K562 (cell line): ENCODE results near the gene INHA. TPM values are rescaled to one million over a fixed set of nuclear protein-coding genes. Genes with fewer than 3 reads are reported as not detected.
A peak's percentile ranks its signal among the peaks of the same experiment; 100 is the strongest.

ENCODE experiments used
- ATAC-seq: fragments of 200-7000 bp; cut with Tn5 transposase; 3 replicates; pipeline ENCODE4 v1.9.1; 2020; ENCODE audit warnings: moderate library complexity
- BruUV-seq: library from RNA; stranded (reverse); fragments of 400-500 nt; replicated peaks from 2 replicates; lab custom pipeline; 2021; lab: Mats Ljungman, UMichigan
- CTCF ChIA-PET: fragments of 300-600 bp; formaldehyde crosslinking; extraction: SDS; loops from one replicate; lab custom pipeline; 2021; ENCODE audit warnings: low intra/inter-chr PET ratio; lab: Yijun Ruan, JAX
- POLR2A ChIA-PET: fragments of 300-600, 350-650 bp; sonication (Branson Sonifier 250); formaldehyde crosslinking; extraction: SDS; loops from one replicate; lab custom pipeline; 2021; ENCODE audit warnings: antibody characterized with exemption, inconsistent platforms; lab: Yijun Ruan, JAX
- DNase-seq, 4 experiments: peaks; one replicate each; pipeline versions ENCODE4 v3.0.0 to v3.0.0-alpha.2; 2011 to 2018; ENCODE audit warnings: low spot score in 3 of 4, mixed read lengths in 3 of 4; ENCODE audit errors: extremely low read depth in 1 of 4
- FAIRE-seq: peaks from 2 replicates; lab custom pipeline; 2011; peaks lifted over from hg19 to GRCh38; lab: Jason Lieb, UNC
- H2AFZ ChIP-seq: 2 replicates; pipeline ENCODE4 v1.6.0; 2011; ENCODE audit warnings: low read depth, low read length, control low read depth, inconsistent platforms
- H3K27ac ChIP-seq: fragments of 200-600 bp; 3 replicates; pipeline ENCODE4 v1.8.0; 2011; ENCODE audit warnings: low read depth, mild to moderate bottlenecking, control low read depth, inconsistent platforms, low read length, moderate library complexity, mixed read lengths; ENCODE audit errors: extremely low read depth
- H3K27me3 ChIP-seq, 2 experiments: fragments of 300-600 bp in 1 of 2; 2 replicates in 1 of 2; 3 replicates in 1 of 2; pipeline versions ENCODE4 v1.6.0 to v1.8.0; 2011; ENCODE audit warnings: inconsistent platforms in 2 of 2, low read length in 2 of 2, mild to moderate bottlenecking in 1 of 2, mixed read lengths in 1 of 2, moderate library complexity in 1 of 2; ENCODE audit not compliant: control insufficient read depth in 2 of 2, insufficient read depth in 2 of 2
- H3K36me3 ChIP-seq: fragments of 300-600 bp; 3 replicates; pipeline ENCODE4 v1.8.0; 2011; ENCODE audit warnings: mild to moderate bottlenecking, low read length, inconsistent platforms; ENCODE audit not compliant: control insufficient read depth, insufficient read depth
- H3K4me1 ChIP-seq, 2 experiments: fragments of 200-600 bp in 1 of 2; replicated peaks in 1 of 2; 2 replicates in 1 of 2; 3 replicates in 1 of 2; pipeline versions ENCODE4 v1.5.1 to v1.8.0; 2011; ENCODE audit warnings: inconsistent platforms in 2 of 2, low read length in 2 of 2, mild to moderate bottlenecking in 1 of 2, mixed read lengths in 1 of 2, moderate library complexity in 1 of 2; ENCODE audit not compliant: control insufficient read depth in 2 of 2, insufficient read depth in 2 of 2
- H3K4me2 ChIP-seq: 2 replicates; pipeline ENCODE4 v1.6.1; 2011; ENCODE audit warnings: low read length, control low read depth, inconsistent platforms, mixed read lengths; ENCODE audit not compliant: insufficient read depth
- H3K4me3 ChIP-seq: fragments of 200-600 bp; sonication (generic), shearing (Covaris generic); 2 replicates; pipeline ENCODE4 v1.5.1; 2016; ENCODE audit warnings: control low read depth, inconsistent platforms
- H3K79me2 ChIP-seq: fragments of 200-600 bp; 3 replicates; pipeline ENCODE4 v1.8.0; 2011; ENCODE audit warnings: low read length, inconsistent platforms; ENCODE audit not compliant: control insufficient read depth, insufficient read depth
- H3K9ac ChIP-seq, 2 experiments: 2 replicates each; pipeline versions ENCODE4 v1.6.0 to v1.6.1; 2011; ENCODE audit warnings: low read depth in 2 of 2, low read length in 2 of 2, control low read depth in 1 of 2, inconsistent platforms in 1 of 2, mild to moderate bottlenecking in 1 of 2, mixed read lengths in 1 of 2; ENCODE audit not compliant: insufficient read depth in 1 of 2
- H3K9me1 ChIP-seq: one replicate; pipeline ENCODE4 v1.6.0; 2011; ENCODE audit warnings: inconsistent platforms, mild to moderate bottlenecking, low read length, moderate library complexity; ENCODE audit not compliant: control insufficient read depth, insufficient read depth
- H3K9me3 ChIP-seq: replicated peaks from 2 replicates; pipeline ENCODE4 v1.5.1; 2011; ENCODE audit warnings: low read depth, low read length, inconsistent platforms; ENCODE audit not compliant: control insufficient read depth, insufficient read depth
- H4K20me1 ChIP-seq: replicated peaks from 2 replicates; pipeline ENCODE4 v1.6.1; 2011; ENCODE audit warnings: low read length, inconsistent platforms, mixed read lengths; ENCODE audit not compliant: control insufficient read depth, insufficient read depth
- CBX3 ChIP-seq, 2 experiments: IDR thresholded peaks; 1 replicate in 1 of 2; 2 replicates in 1 of 2; pipeline ENCODE4 v1.6.1; 2012; ENCODE audit warnings: inconsistent platforms in 2 of 2, low read length in 2 of 2, borderline replicate concordance in 1 of 2, control low read depth in 1 of 2
- CXXC5 ChIP-seq: fragments of 250-450 bp; sonication (Bioruptor Pico); IDR thresholded peaks from 2 replicates; pipeline ENCODE4 v1.8.0; 2022; ENCODE audit warnings: inconsistent platforms, mild to moderate bottlenecking, moderate library complexity
- FOXK1 ChIP-seq: sonication (generic); formaldehyde crosslinking; IDR thresholded peaks from 2 replicates; pipeline ENCODE4 v1.8.0; 2022; ENCODE audit warnings: missing genetic modification reagents, mild to moderate bottlenecking, borderline replicate concordance
- HNRNPK ChIP-seq: fragments of 200-400 bp; formaldehyde crosslinking; IDR thresholded peaks from one replicate; pipeline ENCODE4 v1.6.1; 2018; ENCODE audit warnings: mild to moderate bottlenecking, low read depth, low read length; ENCODE audit not compliant: poor library complexity, severe bottlenecking
- NFRKB ChIP-seq: fragments of 450-650 bp; IDR thresholded peaks from 2 replicates; pipeline ENCODE4 v1.6.1; 2016; ENCODE audit warnings: low read depth
- POLR2AphosphoS5 ChIP-seq: IDR thresholded peaks from 2 replicates; pipeline ENCODE4 v1.6.1; 2011; ENCODE audit warnings: mild to moderate bottlenecking, low read depth, low read length, moderate library complexity; ENCODE audit not compliant: control insufficient read depth, insufficient read depth
- ZFPM2 ChIP-seq: fragments of 250-450 bp; sonication (Bioruptor Pico); IDR thresholded peaks from 2 replicates; pipeline ENCODE4 v1.5.1; 2022; ENCODE audit warnings: mild to moderate bottlenecking
- ZNF764 ChIP-seq: fragments of 250-450 bp; sonication (Bioruptor Pico); IDR thresholded peaks from 2 replicates; pipeline ENCODE4 v1.4.0; 2020; ENCODE audit warnings: low read depth, mild to moderate bottlenecking, moderate library complexity
- WGBS: fragments of 100-300 bp; shearing (Covaris generic); methylation state at CpG from one replicate; pipeline ENCODE4 v1.1.6; 2016; ENCODE audit warnings: low coverage, mixed read lengths; ENCODE audit not compliant: insufficient coverage; ENCODE audit errors: missing lambda C conversion rate; 5-methylcytosine and 5-hydroxymethylcytosine counted together
- in situ Hi-C: fragments of 300-500 bp; cut with MboI; formaldehyde crosslinking; loops from 4 replicates; pipeline ENCODE4 v1.15.0; 2018; ENCODE audit warnings: inconsistent platforms, mixed read lengths
- intact Hi-C: fragments of 100-400 bp; cut with micrococcal nuclease; formaldehyde crosslinking; loops from 2 replicates; pipeline ENCODE4 v1.14.2; 2022
- polyA plus RNA-seq, 8 experiments: library from polyadenylated mRNA; depleted of rRNA in 4 of 8; stranded (reverse) in 5 of 8; unstranded in 3 of 8; fragments of >200 nt; fragmentation: Nextera tagmentation in 2 of 8; fragmentation: Illumina TruSeq in 1 of 8; extraction: Ambion mirVana in 2 of 8; extraction: Trizol in 1 of 8; gene quantifications; 2 replicates each; pipeline versions ENCODE4 v1.2.1 to v1.2.3, GENCODE V29; 2011 to 2014; ENCODE audit warnings: inconsistent platforms in 1 of 8, missing spikeins in 1 of 8
- total RNA-seq, 7 experiments: library from RNA; depleted of rRNA in 6 of 7; stranded (reverse); fragments of >200 nt in 6 of 7; fragmentation: Illumina TruSeq in 2 of 7; extraction: Trizol in 2 of 7; gene quantifications; 2 replicates each; pipeline versions ENCODE4 v1.2.1 to v1.2.3, GENCODE V29; 2011 to 2021; ENCODE audit warnings: low replicate concordance in 1 of 7
- TF ChIP-seq, protein P1 (sequence below): fragments of 200-600 bp; sonication (generic); IDR thresholded peaks from one replicate; pipeline ENCODE4 v1.6.1; 2012; ENCODE audit warnings: mild to moderate bottlenecking, low read depth, low read length, inconsistent platforms

Gene INHA
- total and polyA plus RNA-seq, 9 of the 15 experiments (the other 6 are each of a cell fraction or from before 2014, with no cell fraction given), result 0.07 to 1.9 (median 0.40) TPM

DNA sequence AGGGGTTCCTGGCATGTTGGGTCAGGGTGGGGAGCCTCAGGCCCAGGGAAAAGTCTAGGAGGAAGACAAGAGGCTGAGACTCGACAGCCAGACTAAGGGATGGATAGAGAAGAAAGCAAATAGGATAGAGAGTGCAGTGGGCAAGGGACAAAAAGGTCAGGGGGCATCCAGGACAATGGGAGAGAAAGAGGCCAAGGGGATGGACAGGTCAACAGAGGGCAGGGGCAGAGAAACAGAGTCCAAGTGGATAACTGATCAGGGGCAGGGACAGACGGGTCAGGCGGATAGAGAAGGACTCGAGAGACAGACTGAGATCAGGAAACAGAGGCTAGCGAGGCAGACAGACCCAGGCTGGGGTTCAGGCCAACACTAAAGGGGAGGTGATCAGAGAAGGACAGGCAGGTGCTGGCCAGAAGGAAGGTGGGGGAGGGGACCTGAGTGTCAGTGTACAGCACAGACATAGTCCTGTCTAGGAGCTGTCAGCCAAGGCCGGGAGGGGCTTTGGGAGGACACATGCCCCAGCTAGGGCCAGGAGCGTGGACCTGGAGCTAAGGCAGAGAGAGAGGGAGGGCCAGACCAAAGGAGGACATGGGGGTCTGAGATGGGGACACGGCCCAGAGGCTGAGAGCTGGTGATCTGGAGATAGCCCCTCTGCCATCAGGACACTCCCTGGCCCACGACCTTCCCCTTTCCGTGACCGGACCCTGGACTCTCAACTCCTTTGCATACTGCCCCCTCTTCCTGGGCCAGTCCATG is 45.6 kb upstream of the INHA start:
- H2AFZ ChIP-seq, result no peak overlapping the region
- peak in 2 of 4 experiments; percentile 21 to 63 for DNase-seq
- 18% methylated on average over 9 of the region's 11 CpGs for WGBS
- no peaks in the 10 kb centered on the region for H3K27me3 ChIP-seq
- BruUV-seq, result no TSS peak
- POLR2A ChIA-PET, result interaction anchor here (0.6 to 1.2 kb wide), 6 partner anchors 13 to 138 kb away, joined by 3 to 4 read pairs (median 4); partner anchors contain the start of gene GMPPA
- peaks cover 83% of the 10 kb centered on the region for H3K79me2 ChIP-seq
- peak; percentile 63 for FAIRE-seq
- H3K27ac ChIP-seq, result peak overlapping the region; percentile 71
- no peaks in the 10 kb centered on the region for H3K9me3 ChIP-seq
- H3K4me1 ChIP-seq, result peaks cover 78 to 85% of the 10 kb centered on the region in 2 experiments
- peak overlapping the region; percentile 58 to 83 for H3K9ac ChIP-seq
- in situ Hi-C loops, result loop anchor here (5.0 to 10.0 kb wide), 2 partner anchors 34 to 52 kb away; no protein-coding TSS in a partner anchor
- no peaks in the 10 kb centered on the region for H4K20me1 ChIP-seq
- H3K4me2 ChIP-seq, result peak overlapping the region; percentile 74
- intact Hi-C loops, result loop anchor here (1.0 kb wide), 3 partner anchors 16 to 50 kb away; partner anchors contain the start of gene GMPPA
- no peaks in the 10 kb centered on the region for H3K9me1 ChIP-seq
- H3K4me3 ChIP-seq, result no peak overlapping the region; the same call in 1 of the 2 replicates
- CTCF ChIA-PET, result interaction anchor here (0.8 kb wide), 1 partner anchor 50 kb away, joined by 3 read pairs; no protein-coding TSS in a partner anchor
- H3K36me3 ChIP-seq, result peaks cover 30% of the 10 kb centered on the region; the same call in 2 of the 3 replicates
- ATAC-seq, result peak; percentile 18
- TF ChIP-seq ZFPM2 (no peak), POLR2AphosphoS5 (no peak), NFRKB (0 out of 2 replicates have a peak, but pooled peaks have one; percentile 19), CXXC5 (CRISPR knock-in tag) (no peak), FOXK1 (no peak), CBX3 (IDR thresholded peaks at IDR 0.05; ENCODE audit: borderline replicate concordance in 1 of 2, low read length in 2 of 2) (no peak), HNRNPK (no peak), ZNF764 (CRISPR knock-in tag) (no peak)
- TF ChIP-seq, protein P1, sequence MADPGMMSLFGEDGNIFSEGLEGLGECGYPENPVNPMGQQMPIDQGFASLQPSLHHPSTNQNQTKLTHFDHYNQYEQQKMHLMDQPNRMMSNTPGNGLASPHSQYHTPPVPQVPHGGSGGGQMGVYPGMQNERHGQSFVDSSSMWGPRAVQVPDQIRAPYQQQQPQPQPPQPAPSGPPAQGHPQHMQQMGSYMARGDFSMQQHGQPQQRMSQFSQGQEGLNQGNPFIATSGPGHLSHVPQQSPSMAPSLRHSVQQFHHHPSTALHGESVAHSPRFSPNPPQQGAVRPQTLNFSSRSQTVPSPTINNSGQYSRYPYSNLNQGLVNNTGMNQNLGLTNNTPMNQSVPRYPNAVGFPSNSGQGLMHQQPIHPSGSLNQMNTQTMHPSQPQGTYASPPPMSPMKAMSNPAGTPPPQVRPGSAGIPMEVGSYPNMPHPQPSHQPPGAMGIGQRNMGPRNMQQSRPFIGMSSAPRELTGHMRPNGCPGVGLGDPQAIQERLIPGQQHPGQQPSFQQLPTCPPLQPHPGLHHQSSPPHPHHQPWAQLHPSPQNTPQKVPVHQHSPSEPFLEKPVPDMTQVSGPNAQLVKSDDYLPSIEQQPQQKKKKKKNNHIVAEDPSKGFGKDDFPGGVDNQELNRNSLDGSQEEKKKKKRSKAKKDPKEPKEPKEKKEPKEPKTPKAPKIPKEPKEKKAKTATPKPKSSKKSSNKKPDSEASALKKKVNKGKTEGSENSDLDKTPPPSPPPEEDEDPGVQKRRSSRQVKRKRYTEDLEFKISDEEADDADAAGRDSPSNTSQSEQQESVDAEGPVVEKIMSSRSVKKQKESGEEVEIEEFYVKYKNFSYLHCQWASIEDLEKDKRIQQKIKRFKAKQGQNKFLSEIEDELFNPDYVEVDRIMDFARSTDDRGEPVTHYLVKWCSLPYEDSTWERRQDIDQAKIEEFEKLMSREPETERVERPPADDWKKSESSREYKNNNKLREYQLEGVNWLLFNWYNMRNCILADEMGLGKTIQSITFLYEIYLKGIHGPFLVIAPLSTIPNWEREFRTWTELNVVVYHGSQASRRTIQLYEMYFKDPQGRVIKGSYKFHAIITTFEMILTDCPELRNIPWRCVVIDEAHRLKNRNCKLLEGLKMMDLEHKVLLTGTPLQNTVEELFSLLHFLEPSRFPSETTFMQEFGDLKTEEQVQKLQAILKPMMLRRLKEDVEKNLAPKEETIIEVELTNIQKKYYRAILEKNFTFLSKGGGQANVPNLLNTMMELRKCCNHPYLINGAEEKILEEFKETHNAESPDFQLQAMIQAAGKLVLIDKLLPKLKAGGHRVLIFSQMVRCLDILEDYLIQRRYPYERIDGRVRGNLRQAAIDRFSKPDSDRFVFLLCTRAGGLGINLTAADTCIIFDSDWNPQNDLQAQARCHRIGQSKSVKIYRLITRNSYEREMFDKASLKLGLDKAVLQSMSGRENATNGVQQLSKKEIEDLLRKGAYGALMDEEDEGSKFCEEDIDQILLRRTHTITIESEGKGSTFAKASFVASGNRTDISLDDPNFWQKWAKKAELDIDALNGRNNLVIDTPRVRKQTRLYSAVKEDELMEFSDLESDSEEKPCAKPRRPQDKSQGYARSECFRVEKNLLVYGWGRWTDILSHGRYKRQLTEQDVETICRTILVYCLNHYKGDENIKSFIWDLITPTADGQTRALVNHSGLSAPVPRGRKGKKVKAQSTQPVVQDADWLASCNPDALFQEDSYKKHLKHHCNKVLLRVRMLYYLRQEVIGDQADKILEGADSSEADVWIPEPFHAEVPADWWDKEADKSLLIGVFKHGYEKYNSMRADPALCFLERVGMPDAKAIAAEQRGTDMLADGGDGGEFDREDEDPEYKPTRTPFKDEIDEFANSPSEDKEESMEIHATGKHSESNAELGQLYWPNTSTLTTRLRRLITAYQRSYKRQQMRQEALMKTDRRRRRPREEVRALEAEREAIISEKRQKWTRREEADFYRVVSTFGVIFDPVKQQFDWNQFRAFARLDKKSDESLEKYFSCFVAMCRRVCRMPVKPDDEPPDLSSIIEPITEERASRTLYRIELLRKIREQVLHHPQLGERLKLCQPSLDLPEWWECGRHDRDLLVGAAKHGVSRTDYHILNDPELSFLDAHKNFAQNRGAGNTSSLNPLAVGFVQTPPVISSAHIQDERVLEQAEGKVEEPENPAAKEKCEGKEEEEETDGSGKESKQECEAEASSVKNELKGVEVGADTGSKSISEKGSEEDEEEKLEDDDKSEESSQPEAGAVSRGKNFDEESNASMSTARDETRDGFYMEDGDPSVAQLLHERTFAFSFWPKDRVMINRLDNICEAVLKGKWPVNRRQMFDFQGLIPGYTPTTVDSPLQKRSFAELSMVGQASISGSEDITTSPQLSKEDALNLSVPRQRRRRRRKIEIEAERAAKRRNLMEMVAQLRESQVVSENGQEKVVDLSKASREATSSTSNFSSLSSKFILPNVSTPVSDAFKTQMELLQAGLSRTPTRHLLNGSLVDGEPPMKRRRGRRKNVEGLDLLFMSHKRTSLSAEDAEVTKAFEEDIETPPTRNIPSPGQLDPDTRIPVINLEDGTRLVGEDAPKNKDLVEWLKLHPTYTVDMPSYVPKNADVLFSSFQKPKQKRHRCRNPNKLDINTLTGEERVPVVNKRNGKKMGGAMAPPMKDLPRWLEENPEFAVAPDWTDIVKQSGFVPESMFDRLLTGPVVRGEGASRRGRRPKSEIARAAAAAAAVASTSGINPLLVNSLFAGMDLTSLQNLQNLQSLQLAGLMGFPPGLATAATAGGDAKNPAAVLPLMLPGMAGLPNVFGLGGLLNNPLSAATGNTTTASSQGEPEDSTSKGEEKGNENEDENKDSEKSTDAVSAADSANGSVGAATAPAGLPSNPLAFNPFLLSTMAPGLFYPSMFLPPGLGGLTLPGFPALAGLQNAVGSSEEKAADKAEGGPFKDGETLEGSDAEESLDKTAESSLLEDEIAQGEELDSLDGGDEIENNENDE, result no peak
